ENCODE data around the gene STARD3.

DNA sequence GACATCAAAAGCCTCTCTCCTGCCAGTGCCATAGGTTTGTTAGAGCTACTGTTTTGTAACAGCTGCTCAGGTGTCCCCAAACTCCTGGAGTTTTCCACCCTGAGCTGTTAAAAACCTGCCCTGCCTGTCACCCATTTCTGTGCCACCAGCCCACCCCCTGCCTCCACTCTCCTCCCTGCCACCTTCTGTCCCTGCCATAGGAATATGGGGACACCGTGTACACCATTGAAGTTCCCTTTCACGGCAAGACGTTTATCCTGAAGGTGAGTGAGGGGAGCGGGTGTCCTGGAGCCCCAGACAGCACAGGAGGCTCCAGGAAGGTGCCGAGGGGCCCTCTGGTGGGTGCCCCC lies 23.0 kb downstream of the STARD3 start:
- no peak for TF ChIP-seq SP1 (IDR thresholded peaks at IDR 0.05)
- no peak for TF ChIP-seq ZNF384 (IDR thresholded peaks at IDR 0.05)

All from HEK293T (cell line).